ENCODE results near the gene VWA1. TPM values are rescaled to one million over a fixed set of nuclear protein-coding genes. Genes with fewer than 3 reads are reported as not detected.
"Not testable (repeated sequence)": the region's sequence is repeated elsewhere in the genome, so short reads cannot be mapped to it uniquely, and the experiment has no call there.

VWA1 gene
- total and polyA plus RNA-seq, 2 experiments from 2014 or later: 31.5 to 48.1 TPM

GRCh38 chr1:1455366-1455884 lies 19.9 kb downstream of the VWA1 start:
- Histone ChIP-seq H3K27me3 (no peaks in the 10 kb centered on the region), H3K4me3 (no peak overlapping the region), H3K27ac (no peak overlapping the region), H3K9me3 (ENCODE audit: low read depth) (no peaks in the 10 kb centered on the region), H3K4me1 (ENCODE audit: low read depth) (no peaks in the 10 kb centered on the region), H3K36me3 (no peaks in the 10 kb centered on the region)
- TF ChIP-seq, protein P1, sequence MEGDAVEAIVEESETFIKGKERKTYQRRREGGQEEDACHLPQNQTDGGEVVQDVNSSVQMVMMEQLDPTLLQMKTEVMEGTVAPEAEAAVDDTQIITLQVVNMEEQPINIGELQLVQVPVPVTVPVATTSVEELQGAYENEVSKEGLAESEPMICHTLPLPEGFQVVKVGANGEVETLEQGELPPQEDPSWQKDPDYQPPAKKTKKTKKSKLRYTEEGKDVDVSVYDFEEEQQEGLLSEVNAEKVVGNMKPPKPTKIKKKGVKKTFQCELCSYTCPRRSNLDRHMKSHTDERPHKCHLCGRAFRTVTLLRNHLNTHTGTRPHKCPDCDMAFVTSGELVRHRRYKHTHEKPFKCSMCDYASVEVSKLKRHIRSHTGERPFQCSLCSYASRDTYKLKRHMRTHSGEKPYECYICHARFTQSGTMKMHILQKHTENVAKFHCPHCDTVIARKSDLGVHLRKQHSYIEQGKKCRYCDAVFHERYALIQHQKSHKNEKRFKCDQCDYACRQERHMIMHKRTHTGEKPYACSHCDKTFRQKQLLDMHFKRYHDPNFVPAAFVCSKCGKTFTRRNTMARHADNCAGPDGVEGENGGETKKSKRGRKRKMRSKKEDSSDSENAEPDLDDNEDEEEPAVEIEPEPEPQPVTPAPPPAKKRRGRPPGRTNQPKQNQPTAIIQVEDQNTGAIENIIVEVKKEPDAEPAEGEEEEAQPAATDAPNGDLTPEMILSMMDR (IDR thresholded peaks at IDR 0.05; ENCODE audit: low read depth, low read length): no peak
- DNase-seq (ENCODE audit: low read depth in 1 of 2, low spot score in 1 of 2): no peak

DNA sequence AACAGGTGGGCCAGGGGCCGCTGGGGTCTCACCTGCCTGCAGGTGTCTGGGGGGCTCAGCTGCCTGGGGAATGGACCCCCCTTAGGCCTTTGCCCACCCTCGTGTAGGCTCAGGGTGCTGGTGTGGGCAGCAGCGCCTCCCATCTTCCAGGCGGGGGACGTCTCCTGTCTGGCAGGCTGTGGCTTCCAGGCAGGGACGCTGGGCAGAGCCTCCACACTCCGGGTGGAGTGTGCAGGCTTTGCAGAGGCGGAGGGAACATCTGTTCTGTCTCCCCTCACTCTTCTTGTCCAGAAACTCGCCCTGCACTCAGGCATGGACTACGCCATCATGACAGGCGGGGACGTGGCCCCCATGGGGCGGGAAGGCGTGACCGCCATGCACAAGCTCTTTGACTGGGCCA lies 20.4 kb downstream of the VWA1 start:
- not testable (repeated sequence) for H3K4me3 ChIP-seq; H3K36me3 ChIP-seq; H3K27ac ChIP-seq; H3K27me3 ChIP-seq; H3K9me3 ChIP-seq (ENCODE audit: low read depth); DNase-seq (ENCODE audit: low read depth in 1 of 2, low spot score in 1 of 2); H3K4me1 ChIP-seq (ENCODE audit: low read depth)

GRCh38 chr1:1456683-1457255 lies 21.3 kb downstream of the VWA1 start:
- H3K9me3 ChIP-seq (ENCODE audit: low read depth); H3K4me1 ChIP-seq (ENCODE audit: low read depth); H3K36me3 ChIP-seq; H3K4me3 ChIP-seq; DNase-seq (ENCODE audit: low read depth in 1 of 2, low spot score in 1 of 2); H3K27me3 ChIP-seq; H3K27ac ChIP-seq: not testable (repeated sequence)

DNA sequence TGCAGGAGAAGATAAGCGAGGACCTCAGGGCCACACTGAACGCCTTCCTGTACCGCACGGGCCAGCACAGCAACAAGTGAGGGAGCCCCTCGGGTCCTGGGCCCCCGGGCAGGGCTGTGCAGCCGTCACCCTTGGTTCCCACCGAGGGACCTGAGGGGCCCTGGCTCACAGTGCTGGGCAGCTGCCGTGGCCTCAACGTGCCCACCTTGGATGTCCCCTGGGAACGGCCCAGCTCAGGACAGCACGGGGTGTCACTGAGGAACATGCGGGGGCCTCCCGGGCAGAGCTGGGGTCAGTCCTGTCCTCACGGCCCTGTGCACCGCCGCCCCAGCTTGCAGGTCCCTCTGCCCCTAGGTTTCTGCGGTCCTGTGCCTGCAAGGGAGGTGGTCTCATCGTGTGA lies 23.7 kb downstream of the VWA1 start:
- not testable (repeated sequence) for DNase-seq (ENCODE audit: low read depth in 1 of 2, low spot score in 1 of 2); H3K27ac ChIP-seq; H3K4me1 ChIP-seq (ENCODE audit: low read depth); H3K27me3 ChIP-seq; H3K9me3 ChIP-seq (ENCODE audit: low read depth); H3K36me3 ChIP-seq; H3K4me3 ChIP-seq

DNA sequence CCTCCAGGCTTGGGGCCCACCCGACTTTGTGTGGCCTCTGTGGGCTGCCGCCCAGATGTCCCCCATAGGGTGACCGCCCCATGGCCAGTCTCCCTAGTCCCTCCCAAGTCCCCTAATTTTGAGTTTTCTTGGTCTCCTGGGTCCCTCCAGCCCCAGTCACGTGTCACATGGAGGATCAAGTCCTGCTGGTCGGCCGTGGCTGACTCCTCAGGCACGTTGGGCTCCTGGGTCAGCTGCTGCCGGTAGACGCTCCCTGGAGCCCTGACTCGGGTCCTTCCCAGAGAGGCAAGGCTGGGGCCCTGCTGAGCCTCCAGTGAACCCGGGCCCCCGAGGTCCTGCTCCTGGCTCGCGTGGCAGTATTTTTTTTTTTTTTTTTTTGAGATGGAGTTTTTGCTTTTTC lies 24.2 kb downstream of the VWA1 start:
- not testable (repeated sequence) for H3K4me1 ChIP-seq (ENCODE audit: low read depth); H3K27ac ChIP-seq; H3K4me3 ChIP-seq; H3K9me3 ChIP-seq (ENCODE audit: low read depth); DNase-seq (ENCODE audit: low read depth in 1 of 2, low spot score in 1 of 2); H3K36me3 ChIP-seq; H3K27me3 ChIP-seq

DNA sequence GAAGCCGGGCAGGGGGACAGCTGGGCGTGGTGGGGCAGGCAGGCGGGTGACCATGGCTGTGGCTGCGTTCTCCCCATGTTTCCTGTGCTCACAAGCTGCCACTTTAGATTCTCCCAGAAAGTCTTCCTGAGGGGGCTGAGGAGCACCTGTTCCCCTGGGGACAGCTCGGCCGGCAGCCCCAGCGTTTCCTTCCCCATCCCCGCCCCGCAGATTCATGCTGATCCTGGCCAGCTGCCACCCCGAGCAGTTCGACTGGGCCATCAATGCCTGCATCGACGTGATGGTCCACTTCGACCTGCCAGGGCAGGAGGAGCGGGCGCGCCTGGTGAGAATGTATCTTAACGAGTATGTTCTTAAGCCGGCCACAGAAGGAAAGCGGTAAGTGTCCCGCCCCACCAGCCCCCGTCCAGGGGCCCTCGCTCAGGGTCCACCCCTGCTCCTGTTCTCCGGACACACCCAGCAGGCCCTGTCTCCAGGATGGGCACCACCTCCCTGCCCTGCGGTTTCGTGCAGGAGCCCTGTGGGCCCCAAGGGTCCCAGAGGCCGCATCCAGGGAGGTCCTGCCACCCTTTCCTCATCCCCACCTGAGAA lies 25.1 kb downstream of the VWA1 start:
- Histone ChIP-seq H3K36me3 (no peaks in the 10 kb centered on the region), H3K4me3 (no peak overlapping the region), H3K27me3 (no peaks in the 10 kb centered on the region), H3K9me3 (ENCODE audit: low read depth) (no peaks in the 10 kb centered on the region), H3K4me1 (ENCODE audit: low read depth) (no peaks in the 10 kb centered on the region), H3K27ac (no peak overlapping the region)
- TF ChIP-seq, protein P1 (IDR thresholded peaks at IDR 0.05; ENCODE audit: low read depth, low read length): no peak
- DNase-seq (ENCODE audit: low read depth in 1 of 2, low spot score in 1 of 2): no peak

GRCh38 chr1:1461721-1462317 lies 26.3 kb downstream of the VWA1 start:
- Histone ChIP-seq H3K27me3 (no peaks in the 10 kb centered on the region), H3K9me3 (ENCODE audit: low read depth) (no peaks in the 10 kb centered on the region), H3K4me3 (no peak overlapping the region), H3K4me1 (ENCODE audit: low read depth) (no peaks in the 10 kb centered on the region), H3K36me3 (no peaks in the 10 kb centered on the region), H3K27ac (no peak overlapping the region)
- TF ChIP-seq, protein P1 (IDR thresholded peaks at IDR 0.05; ENCODE audit: low read depth, low read length): no peak
- no peak for DNase-seq (ENCODE audit: low read depth in 1 of 2, low spot score in 1 of 2)

Data from cardiac muscle cell (in vitro differentiated cells and primary cell).